SHP77 (cell line): ENCODE measurements around the gene TTPAL.

Experiments used
- DNase-seq, 2 experiments: peaks; one replicate each; lab custom pipeline; 2025; lab: John Stamatoyannopoulos, UW

Gene TTPAL

DNA sequence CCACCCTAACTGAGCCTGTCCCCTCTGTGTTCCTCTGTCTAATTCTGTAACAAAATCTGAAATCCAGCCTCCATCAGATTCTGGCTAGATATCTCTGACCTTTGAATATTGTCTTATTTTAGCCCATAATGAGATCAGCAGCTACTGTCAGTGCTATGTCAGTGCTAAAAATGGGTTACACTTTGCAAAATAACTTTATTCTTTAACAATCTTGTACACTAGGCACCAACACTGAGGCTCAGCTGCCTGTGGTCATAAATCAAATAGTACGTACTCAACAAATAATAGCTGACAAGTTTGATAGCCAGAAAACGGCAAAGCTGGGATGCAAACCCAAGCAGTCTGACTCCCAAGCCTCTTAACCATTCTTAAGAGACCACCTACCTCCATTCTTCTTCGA lies 22.1 kb downstream of the TTPAL start:
- DNase-seq, result no peak

DNA sequence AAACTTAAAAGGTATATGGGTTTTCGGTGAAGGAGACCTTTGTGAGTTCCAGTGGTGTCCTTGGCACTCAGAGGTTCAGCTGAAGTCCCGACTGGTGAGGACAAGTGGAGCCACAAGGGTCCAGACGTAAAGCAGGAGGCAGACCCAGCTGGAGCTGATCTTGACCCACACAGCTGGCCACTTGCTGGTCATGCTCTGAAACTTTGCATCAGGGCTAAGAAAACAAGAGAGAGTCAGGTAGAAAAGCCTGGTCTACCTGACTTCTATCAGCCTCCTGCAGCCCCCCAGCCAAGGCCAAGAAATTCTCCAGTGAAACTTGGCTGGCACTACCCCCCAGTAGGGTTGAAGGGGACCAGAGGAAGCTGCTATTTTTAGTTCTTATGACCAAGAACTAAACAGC lies 24.5 kb downstream of the TTPAL start:
- DNase-seq, result no peak

DNA sequence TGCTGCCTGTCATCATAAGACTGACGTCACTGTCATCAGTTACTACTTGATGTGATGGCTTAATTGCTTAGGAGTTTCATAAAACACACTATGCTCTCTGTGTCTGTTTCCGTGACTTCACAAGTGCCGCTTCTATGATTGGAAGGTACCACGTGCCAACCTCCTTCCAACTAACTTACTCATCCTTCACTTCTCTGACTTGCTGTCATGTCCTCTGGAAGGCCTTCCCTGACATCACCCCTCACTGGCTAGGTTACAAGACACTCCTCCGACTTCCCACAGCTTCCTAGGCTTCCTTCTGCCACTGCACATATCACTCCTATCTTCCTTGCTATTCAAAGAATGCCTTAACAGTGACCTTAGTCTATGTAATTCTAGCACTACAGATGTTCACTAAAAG lies 25.8 kb downstream of the TTPAL start:
- DNase-seq, result no peak

DNA sequence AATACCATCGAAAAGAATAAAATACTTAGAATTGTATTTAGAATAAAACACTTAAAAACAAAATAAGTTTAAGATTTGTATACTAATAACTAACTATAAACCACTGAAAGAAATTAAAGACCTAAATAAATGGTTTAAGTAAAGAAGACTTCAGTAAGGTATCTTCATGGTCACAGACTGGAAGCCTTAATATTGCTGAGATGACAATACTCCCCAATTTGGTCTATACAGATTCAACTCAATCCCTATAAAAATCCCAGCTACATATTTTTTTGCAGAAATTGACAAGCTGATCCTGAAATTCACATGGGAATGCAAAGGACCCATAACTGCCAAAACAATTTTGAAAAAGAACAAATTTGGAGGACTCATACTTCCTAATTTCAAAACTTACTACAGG lies 27.3 kb downstream of the TTPAL start:
- DNase-seq, result no peak

DNA sequence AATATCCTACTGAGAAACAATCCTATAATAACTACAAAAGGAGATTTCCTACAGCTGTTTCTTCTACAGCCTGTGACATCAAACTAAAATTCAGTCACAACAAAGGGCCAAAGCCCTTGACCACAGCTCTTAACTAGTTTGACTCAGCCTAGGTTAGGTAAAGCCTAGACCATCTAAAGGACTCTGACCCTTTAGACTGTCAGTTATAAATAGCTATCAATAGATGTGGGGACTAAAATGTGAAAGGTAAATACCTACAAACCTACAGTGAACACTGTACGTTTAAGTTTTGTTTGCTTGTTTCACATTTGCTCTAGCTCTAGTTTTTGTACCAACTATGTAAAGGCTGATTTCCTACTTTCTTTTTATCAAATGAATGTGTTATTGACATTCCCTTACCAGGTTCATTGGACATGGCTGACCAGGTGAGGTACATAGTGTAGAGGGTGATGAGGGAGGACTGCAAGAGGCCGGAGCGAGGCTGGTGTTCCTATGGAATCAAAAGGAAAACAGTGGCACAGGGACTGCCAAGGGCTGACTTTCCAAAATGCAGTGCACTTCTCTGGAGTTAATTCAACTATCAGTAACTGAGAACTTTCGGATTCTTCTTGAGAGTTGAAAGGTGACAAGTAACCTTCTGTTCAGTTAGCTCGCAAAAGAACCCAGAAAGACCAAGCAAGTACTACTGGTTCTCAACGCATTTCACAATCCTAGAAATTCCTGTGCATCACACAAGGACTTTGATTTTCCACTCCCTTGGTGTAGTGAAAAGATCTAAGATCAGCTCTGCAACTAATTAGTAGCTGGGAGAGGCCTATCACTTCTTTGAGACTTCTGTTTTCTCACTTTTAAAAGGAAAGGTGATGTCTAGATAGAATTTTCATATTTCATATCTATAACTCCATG lies 29.0 kb downstream of the TTPAL start:
- DNase-seq, result no peak

DNA sequence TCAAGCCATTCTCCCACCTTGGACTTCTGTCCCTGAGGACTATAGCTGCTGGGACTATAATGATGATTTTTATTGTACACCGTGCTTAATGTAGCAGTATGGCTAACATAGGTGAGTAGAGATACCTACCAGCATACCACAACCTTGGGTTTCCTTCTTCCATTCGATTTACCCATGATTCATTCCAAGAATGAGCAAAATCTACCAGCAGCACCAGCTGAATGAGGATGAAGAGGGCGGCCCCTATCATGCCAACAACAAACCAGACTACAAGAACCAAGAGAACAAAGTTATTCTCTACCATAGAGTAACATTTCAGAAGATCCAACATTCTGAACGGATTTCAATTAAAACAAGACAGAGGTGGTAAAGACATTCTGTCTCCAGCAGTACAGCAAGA lies 34.1 kb downstream of the TTPAL start:
- no peak for DNase-seq

DNA sequence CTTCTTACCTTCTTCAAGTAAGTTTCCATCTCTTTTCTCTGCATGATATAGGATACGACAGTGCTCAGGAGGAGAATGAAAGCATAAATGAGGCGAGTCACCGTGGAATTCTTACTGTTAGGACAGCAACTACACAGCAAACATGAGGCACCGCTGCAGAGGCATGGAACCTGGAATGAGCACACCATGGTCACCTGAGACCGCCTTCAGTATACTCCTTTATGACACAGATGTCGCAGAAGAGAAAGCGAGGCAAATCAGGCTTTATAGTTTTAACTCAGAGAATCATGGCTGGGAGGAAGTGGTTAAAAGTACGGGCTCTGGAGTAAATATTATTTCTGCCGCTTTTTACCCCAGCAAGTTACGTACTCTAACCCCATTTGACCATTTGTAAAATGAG lies 38.2 kb downstream of the TTPAL start:
- DNase-seq, result no peak

DNA sequence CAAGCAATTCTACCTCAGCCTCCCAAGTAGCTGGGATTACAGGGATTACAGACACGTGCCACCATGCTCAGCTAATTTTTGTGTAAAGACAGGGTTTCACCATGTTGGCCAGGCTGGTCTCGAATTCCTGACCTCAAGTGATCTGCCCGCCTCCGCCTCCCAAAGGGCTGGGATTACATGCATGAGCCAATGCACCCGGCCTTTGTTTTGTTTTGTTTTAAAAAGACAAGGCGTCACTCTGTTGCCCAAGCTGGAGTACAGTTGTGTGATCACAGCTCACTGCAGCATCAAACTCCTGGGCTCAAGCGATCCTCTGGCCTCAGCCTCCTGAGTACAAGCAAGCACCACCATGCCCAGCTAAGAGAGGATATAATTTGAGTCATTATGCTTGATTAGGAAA lies 40.8 kb downstream of the TTPAL start:
- DNase-seq, result no peak

DNA sequence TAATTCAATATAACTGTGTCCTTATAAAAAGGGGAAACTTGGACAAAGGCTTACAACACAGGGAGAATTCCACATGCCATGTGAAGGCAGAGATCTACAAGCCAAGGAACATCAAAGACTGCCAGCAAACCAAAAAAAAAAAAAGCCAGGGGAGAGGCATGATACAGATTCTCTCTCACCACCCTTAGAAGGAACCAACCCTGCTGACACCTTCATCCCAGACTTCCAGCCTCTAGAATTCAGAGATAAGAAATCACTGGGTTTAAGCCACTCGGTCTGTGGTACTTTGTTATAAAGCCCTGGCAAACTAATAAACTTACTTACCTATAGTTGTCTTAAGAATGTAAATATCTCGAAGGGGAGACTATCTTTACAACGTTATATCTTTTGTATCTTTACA lies 41.8 kb downstream of the TTPAL start:
- no peak for DNase-seq

DNA sequence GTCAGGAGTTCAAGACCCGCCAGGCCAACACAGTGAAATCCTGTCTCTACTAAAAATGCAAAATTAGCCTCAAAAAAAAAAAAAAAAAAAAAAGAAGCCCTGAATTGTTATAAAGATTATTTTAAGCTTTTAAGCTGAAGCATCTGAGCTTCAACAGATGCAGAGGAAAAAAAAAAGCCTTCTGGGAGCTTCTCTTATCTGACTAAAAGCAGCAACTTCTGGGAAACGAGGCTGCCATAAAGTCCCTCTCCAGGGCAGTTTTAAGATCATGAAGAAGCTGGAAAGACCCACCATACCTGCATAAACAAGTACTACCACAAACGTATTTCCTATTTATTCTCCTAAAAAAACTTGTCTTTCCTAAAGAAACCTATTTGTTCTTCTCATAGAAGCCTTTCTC lies 42.6 kb downstream of the TTPAL start:
- no peak for DNase-seq

DNA sequence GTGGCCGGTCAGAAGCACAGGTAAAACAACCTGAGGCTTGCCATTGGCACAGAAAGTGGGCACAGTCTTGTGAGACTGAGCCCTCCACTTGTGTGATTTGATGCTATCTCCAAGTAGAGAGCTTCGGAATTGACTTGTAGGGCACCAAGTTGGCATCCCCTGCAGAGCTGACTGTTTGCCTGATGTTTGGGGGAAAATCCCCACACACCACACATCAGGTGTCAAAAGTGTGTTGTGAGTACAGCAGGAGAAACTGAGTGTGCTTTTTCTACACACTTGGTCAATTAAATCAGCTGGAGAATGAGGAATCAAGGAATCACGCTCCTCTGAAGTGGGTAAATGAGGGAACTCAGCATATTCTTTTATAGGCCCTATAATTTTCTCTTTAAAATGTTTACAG lies 45.2 kb downstream of the TTPAL start:
- no peak for DNase-seq

DNA sequence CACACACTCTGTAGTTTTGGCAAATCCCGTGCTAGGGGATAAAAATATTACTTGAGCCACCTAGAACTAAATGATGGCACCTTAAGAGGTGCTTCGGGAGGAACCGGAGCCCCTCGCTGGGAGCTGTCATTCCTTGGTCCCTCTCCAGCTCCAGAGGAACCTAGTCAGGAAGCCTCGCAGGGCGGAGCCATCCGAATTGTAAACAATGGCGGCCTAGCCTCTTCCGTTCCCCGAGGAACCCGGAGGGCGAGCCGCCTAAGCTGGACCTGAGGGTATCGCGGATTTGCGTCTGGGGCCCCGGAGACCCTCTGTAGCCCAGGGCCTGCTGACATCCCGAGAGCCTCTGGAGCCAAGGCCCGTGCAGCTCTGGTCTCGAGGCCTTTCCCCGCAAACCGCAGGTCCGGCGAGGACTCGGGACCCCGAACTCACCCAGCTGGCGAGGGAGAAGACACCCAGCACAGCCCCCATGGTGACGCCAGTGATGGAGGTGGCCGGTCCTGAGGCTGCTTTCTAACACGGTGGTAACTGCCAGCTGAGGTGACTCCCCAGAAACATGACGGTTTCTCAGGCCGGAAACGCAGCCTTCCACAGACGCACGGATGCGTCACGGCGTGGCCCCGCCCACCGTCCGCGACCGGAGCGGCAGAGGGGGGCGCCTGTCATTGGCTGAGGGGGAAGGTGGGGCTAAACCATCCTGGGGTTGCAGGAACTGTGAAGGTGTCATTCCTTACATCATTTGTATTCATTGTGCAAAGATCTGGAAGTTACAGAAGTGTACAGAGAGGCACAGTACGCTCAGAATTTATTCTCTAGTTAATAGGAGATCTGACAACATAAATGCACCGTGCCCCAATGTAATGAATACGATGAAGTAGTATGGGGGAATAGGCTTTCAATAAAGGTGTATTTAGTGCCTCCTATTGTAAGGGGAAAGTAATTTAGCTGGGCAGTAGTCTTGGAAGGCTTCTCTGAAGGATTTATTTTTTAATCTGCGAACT lies 46.1 kb downstream of the TTPAL start, which contains the start of gene SERINC3:
Gene SERINC3 (minus strand): TSS at position 587 of the 998 bp plus-strand sequence. CDS start 119 bp downstream, at position 468.
- peak; percentile 85 to 93 for DNase-seq

DNA sequence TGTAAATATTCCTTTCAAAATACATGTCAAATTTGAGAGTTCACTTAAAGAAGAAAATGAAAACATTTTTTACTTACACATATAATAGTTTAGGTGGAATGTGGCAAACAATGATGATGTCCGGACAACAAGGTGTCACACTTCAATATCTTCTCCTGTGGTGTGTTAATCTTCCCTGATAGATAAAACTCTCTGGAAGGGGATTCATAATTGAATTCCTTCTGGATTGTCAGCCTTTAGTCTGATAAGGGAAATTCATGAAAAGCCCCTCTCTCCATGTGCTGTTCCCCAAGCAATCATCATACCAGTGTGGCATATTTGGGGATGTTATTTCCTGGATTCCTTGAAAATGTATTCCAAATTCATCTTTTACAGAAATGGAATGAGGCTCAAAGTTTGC lies 47.2 kb downstream of the TTPAL start:
- no peak for DNase-seq

DNA sequence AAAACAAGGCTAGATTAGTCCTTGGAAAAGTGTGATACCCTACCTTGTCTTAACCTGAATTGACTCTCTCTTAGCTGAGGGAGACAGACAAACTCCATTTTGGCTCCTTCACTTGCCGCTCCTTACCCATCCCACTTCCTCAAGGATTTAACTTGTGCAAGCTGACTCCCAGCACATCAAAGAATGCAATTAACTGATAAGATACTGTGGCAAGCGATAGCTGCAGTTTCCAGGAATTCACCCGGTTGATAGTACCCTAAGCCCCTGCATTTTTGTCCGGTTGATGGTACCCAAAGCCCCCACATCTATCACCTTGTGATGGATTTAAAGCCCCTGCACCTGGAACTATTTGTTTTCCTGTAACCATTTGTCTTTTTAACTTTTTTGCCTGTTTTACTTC lies 48.1 kb downstream of the TTPAL start:
- no peak for DNase-seq

DNA sequence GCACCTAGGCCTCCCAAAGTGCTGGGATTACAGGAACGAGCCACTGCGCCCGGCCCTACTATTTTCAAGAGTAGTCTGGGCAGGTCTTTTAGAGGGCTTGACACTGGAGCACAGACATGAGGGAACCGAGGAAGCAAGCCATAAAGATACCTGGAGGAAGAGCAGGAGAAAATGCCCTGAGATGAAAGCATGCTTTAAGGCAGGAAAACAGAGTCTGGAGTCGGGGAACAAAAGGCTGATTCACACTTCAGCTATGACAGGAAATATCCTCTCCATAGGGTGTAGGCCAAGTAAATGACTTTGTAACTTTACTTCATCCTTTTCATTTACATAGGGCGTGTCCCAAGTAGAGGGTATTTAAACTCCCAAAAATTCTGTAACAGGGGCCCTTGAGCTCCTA lies 50.5 kb downstream of the TTPAL start:
- no peak for DNase-seq

DNA sequence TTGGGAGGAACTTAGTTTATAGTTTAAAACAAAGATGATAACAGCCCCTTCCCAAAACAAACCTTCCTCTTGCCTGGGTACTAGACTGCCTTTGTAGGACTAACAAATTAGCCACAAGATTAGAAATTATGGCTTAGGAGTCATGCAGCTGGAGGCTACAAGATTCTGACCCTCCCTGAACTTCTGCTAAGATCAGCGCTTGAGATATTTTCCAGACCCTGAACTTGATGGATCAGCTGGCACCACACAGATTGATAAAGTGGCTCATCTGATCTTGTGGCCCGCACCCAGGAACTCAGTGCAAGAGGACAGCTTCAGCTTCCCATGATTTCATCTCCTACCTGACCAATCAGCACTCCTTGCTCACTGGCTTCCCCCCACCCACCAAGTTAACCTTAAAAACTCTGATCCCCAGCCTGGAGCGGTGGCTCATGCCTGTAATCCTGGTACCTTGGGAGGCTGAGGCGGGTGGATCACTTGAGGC lies 52.1 kb downstream of the TTPAL start:
- no peak for DNase-seq

DNA sequence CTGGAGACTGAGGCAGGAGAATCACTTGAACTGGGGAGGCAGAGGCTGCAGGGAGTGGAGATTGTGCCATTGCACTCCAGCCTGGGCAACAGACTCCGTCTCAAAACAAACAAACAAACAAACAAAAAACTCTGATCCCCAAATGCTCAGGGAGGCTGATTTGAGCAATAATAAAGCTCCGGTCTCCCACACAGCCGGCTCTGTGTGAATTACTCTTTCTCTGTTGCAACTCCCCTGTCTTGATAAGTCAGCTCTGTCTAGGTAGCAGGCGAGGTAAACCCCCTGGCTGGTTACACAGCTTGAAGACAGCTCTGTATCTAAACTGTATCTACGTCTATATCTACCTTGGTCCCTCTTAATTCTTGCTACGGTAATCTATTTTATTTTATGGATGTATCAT lies 52.6 kb downstream of the TTPAL start:
- DNase-seq, result no peak

DNA sequence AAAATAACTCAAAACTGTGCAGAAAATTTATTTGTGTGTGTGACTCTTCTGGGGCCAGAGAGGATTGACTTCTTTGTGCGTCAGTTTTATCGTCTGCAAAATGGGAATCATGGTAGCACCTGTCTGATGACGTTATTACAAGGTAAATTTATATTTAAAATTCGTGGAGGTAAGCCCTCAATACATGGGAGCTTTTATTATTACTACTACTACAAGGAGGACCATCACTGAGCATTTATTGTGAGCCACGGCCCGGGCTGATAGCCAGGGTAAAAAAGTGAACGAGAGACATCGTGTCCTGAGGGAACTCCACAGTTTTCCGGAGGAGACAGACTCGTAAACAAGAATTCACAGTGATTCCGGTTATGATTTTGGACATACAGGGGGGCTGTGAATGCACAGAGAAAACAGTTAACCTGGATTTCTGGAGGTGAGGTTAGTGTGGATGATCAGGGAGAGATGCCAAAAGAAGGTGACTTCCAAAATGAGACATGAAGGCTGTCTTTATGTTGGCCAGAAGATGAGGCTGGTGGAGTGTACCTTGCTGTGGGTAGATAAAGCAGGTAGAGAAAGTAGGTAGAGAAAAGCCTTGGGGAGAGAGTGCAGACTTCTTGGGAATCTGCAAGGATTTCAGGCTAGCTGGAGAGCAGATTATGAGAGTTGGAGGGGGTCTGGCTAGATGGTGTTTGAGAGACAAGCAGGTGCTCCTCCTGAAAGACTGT lies 56.7 kb downstream of the TTPAL start:
- no peak for DNase-seq

DNA sequence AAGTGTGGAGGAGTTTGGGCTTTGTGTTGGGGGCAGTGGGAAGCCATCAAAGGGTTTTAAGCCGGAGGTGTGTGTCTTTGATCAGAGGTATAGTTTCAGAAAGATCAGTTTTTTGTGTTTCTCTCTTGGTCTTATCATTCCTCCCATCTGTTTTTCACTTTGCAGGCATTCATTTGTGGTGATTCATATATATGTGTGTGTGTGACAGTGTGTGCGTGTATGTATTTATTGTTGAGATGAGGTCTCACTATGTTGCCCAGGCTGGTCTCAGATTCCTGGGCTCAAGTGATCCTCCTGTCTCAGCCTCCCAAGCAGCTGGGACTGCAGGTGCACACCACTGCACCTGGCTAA lies 57.3 kb downstream of the TTPAL start:
- no peak for DNase-seq

DNA sequence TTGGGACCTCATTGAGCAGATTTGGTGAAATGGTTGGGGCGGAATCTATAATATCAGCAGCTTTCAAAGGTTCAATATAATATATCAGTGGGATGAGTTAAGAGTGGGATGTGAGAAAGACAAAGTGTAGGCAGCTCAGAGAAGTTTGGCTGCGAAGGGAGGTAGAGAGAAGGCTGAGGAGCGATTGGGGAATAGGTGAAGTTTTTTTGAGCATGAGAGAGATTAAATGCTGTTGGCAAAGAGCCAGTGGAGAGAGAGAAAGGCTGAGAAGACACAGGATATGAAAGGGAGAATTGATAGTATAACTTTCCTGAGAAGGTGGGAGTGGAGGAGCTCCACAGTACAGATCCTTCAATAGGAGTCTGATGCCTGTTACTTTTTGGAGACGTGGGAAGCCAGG lies 58.3 kb downstream of the TTPAL start:
- no peak for DNase-seq

DNA sequence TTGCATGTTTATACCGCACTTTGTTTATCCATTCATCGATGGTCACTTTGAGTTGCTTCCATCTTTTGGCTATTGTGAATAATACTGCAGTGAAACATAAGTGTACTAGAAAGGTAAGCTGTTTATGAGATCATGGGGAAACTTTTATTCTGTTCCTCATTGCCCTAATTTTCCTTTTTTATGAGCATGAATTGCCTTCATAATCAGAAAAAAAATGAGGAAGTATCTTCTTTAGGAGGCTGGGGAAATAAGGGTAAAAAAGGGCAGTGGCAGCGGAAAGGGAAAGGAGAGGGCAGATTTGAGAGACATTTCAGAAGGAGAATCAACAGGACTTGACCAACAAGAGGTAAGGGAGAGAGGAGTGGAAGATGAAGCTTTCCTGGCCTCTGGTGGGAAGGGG lies 60.5 kb downstream of the TTPAL start:
- DNase-seq, result no peak

DNA sequence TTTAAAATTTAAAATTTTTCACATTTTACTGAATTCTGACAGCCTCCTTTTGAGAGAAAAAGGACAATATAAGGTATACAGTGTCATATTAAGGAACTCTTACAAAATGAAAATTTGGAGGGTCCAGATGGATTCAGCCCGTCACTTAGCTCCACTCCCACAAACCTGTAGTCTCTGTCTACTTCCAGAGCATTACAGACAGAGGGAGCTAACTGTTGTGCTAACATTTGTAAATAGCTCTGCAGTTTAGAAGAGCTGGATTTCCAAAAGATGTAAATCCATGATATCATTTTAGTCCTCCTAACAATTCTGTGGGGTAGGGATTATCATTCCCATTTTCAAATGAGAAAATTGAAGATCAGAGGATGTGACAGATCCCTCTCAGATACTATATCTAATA lies 62.3 kb downstream of the TTPAL start:
- DNase-seq, result no peak
